ENCODE results near the gene ZIC1. TPM values are rescaled to one million over a fixed set of nuclear protein-coding genes. Genes with fewer than 3 reads are reported as not detected.

ZIC1 gene
- total and polyA plus RNA-seq, 9 of the 15 experiments (the other 6 are each of a cell fraction or from before 2014, with no cell fraction given) = 0.21 to 0.42 TPM; not detected in 7

DNA sequence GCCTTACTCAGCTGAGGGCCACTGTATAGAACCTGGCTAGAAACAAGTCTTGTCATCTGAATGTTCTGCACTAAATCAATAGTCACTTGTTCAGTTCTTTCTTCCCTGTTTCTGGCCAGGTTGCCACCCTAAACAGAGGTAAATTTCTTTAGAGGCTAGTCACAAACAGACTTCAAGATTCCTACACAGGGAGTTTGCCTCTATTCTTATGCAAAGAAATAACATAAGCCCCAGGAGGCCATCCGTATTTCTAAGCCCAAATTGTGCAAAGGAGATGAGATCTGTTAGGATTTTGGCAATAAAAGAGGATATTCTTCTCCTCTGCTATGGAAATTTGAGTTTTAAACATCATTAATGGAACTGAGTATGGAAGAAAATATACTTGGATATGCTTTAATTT lies 7.7 kb upstream of the ZIC1 start (continued):
- no peak for TF ChIP-seq CREBBP (IDR thresholded peaks at IDR 0.05; ENCODE audit: low read depth, low read length)

DNA sequence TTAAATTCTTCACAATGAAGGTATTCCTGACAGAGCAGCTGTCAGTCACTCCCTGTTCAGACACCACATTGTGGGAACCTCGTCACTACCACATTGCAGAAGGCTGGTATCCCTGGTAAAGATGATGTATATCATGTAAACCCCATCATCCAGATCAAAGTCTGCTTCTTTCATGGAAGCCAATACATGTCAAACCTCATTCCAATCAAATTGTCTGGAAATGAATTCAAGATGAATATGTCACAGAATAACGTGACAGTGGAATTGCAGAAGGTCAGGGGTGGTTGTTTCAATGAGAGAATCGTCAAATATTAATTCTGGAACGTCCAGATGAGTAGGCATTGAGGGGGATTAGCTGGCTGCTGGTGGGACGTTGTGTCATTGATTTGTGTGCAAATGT lies 7.0 kb upstream of the ZIC1 start:
- WGBS (ENCODE audit: insufficient coverage, low coverage, missing lambda C conversion rate) = 0% methylated on average over 5 of the region's 5 CpGs

DNA sequence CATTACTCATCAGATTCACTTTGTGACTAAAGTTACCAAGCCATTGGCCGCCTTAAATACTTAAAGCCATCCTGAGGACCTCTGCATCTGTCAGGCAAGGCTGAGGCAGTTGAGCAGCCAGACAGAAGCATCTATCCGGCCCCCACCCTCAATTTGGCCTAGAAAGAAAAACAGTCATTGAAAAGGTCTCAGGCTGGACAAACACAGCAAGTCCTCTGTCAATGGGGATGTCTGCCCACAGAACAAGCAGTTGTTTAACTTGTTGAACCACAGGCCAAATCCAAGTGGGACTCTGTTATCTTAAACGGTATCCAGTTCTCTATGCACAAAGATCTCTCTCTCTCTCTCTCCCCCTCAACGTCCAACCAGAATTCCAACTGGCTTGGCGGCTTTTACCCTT lies 5.7 kb upstream of the ZIC1 start:
- no peak for ATAC-seq
- DNase-seq (ENCODE audit: extremely low read depth in 1 of 4, low spot score in 3 of 4) = no peak
- intact Hi-C loops (cut with micrococcal nuclease) = no loop called here
- no TSS peak for BruUV-seq (replicated peaks)
- no peak overlapping the region for H3K4me2 ChIP-seq (ENCODE audit: insufficient read depth, low read length)
- 0% methylated on average over 3 of the region's 5 CpGs for WGBS (ENCODE audit: insufficient coverage, low coverage, missing lambda C conversion rate)
- in situ Hi-C loops (cut with MboI) = no loop called here
- H3K9ac ChIP-seq (ENCODE audit: insufficient read depth in 1 of 2, low read depth in 2 of 2, low read length in 2 of 2) = no peak overlapping the region
- H3K4me1 ChIP-seq (replicated peaks in 1 of 2; ENCODE audit: control insufficient read depth in 2 of 2, insufficient read depth in 2 of 2, low read length in 2 of 2) = no peaks in the 10 kb centered on the region
- no peak overlapping the region for H3K27ac ChIP-seq (ENCODE audit: extremely low read depth, low read depth, low read length)
- H3K9me3 ChIP-seq (replicated peaks; ENCODE audit: control insufficient read depth, insufficient read depth, low read depth, low read length) = no peaks in the 10 kb centered on the region
- no peaks in the 10 kb centered on the region for H4K20me1 ChIP-seq (replicated peaks; ENCODE audit: control insufficient read depth, insufficient read depth, low read length)
- ChIA-PET POLR2A (no interaction called here), CTCF (ENCODE audit: low intra/inter-chr PET ratio) (no interaction called here)
- no peak overlapping the region for H2AFZ ChIP-seq (ENCODE audit: low read depth, low read length)
- peaks cover 3 to 29% of the 10 kb centered on the region in 2 experiments; a peak in 3 of 5 replicates for H3K27me3 ChIP-seq (ENCODE audit: control insufficient read depth in 2 of 2, insufficient read depth in 2 of 2, low read length in 2 of 2)
- no peaks in the 10 kb centered on the region for H3K36me3 ChIP-seq (ENCODE audit: control insufficient read depth, insufficient read depth, low read length)
- H3K79me2 ChIP-seq (ENCODE audit: control insufficient read depth, insufficient read depth, low read length) = no peaks in the 10 kb centered on the region
- no peak for FAIRE-seq
- H3K4me3 ChIP-seq = no peak overlapping the region
- H3K9me1 ChIP-seq (ENCODE audit: control insufficient read depth, insufficient read depth, low read length) = no peaks in the 10 kb centered on the region
- TF ChIP-seq, protein P1, sequence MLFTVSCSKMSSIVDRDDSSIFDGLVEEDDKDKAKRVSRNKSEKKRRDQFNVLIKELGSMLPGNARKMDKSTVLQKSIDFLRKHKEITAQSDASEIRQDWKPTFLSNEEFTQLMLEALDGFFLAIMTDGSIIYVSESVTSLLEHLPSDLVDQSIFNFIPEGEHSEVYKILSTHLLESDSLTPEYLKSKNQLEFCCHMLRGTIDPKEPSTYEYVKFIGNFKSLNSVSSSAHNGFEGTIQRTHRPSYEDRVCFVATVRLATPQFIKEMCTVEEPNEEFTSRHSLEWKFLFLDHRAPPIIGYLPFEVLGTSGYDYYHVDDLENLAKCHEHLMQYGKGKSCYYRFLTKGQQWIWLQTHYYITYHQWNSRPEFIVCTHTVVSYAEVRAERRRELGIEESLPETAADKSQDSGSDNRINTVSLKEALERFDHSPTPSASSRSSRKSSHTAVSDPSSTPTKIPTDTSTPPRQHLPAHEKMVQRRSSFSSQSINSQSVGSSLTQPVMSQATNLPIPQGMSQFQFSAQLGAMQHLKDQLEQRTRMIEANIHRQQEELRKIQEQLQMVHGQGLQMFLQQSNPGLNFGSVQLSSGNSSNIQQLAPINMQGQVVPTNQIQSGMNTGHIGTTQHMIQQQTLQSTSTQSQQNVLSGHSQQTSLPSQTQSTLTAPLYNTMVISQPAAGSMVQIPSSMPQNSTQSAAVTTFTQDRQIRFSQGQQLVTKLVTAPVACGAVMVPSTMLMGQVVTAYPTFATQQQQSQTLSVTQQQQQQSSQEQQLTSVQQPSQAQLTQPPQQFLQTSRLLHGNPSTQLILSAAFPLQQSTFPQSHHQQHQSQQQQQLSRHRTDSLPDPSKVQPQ (CRISPR knock-in tag; IDR thresholded peaks at IDR 0.05; ENCODE audit: borderline replicate concordance) = no peak
- no peak for TF ChIP-seq NR4A1 (CRISPR knock-in tag; IDR thresholded peaks at IDR 0.05)
- TF ChIP-seq NR4A1 (tag; IDR thresholded peaks at IDR 0.05) = no peak
- TF ChIP-seq, protein P2, sequence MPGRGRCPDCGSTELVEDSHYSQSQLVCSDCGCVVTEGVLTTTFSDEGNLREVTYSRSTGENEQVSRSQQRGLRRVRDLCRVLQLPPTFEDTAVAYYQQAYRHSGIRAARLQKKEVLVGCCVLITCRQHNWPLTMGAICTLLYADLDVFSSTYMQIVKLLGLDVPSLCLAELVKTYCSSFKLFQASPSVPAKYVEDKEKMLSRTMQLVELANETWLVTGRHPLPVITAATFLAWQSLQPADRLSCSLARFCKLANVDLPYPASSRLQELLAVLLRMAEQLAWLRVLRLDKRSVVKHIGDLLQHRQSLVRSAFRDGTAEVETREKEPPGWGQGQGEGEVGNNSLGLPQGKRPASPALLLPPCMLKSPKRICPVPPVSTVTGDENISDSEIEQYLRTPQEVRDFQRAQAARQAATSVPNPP (IDR thresholded peaks at IDR 0.05; ENCODE audit: borderline replicate concordance, insufficient read depth, insufficient read length) = no peak
- TF ChIP-seq KDM1A (IDR thresholded peaks at IDR 0.05) = no peak
- no peak for TF ChIP-seq NR2C2 (CRISPR knock-in tag; IDR thresholded peaks at IDR 0.05)
- TF ChIP-seq NR2C2 (tag; IDR thresholded peaks at IDR 0.05) = no peak
- TF ChIP-seq TCF7L2 (IDR thresholded peaks at IDR 0.05; ENCODE audit: low read depth, low read length) = no peak
- TF ChIP-seq NR3C1 (CRISPR knock-in tag; IDR thresholded peaks at IDR 0.05) = no peak
- no peak for TF ChIP-seq PHF21A (IDR thresholded peaks at IDR 0.05; ENCODE audit: borderline replicate concordance, low read depth)
- no peak for TF ChIP-seq CEBPB (tag; IDR thresholded peaks at IDR 0.05)

More for the DNA sequence above, 7.0 kb upstream of the ZIC1 start:
- H3K4me2 ChIP-seq (ENCODE audit: insufficient read depth, low read length) = no peak overlapping the region
- no peak overlapping the region for H3K4me3 ChIP-seq
- H3K36me3 ChIP-seq (ENCODE audit: control insufficient read depth, insufficient read depth, low read length) = no peaks in the 10 kb centered on the region
- no peaks in the 10 kb centered on the region for H4K20me1 ChIP-seq (replicated peaks; ENCODE audit: control insufficient read depth, insufficient read depth, low read length)
- no peak overlapping the region for H3K27ac ChIP-seq (ENCODE audit: extremely low read depth, low read depth, low read length)
- BruUV-seq (replicated peaks) = no TSS peak
- no peaks in the 10 kb centered on the region for H3K9me1 ChIP-seq (ENCODE audit: control insufficient read depth, insufficient read depth, low read length)
- TF ChIP-seq BACH1 (tag; IDR thresholded peaks at IDR 0.05) = no peak
- TF ChIP-seq YBX1 (IDR thresholded peaks at IDR 0.05) = no peak
- no peak for DNase-seq (ENCODE audit: extremely low read depth in 1 of 4, low spot score in 3 of 4)
- no peaks in the 10 kb centered on the region for H3K4me1 ChIP-seq (replicated peaks in 1 of 2; ENCODE audit: control insufficient read depth in 2 of 2, insufficient read depth in 2 of 2, low read length in 2 of 2)
- H2AFZ ChIP-seq (ENCODE audit: low read depth, low read length) = no peak overlapping the region
- peaks cover 0 to 31% of the 10 kb centered on the region in 2 experiments; a peak in 3 of 5 replicates for H3K27me3 ChIP-seq (ENCODE audit: control insufficient read depth in 2 of 2, insufficient read depth in 2 of 2, low read length in 2 of 2)
- H3K9me3 ChIP-seq (replicated peaks; ENCODE audit: control insufficient read depth, insufficient read depth, low read depth, low read length) = no peaks in the 10 kb centered on the region
- intact Hi-C loops (cut with micrococcal nuclease) (no loop called here), in situ Hi-C loops (cut with MboI) (no loop called here)
- no peaks in the 10 kb centered on the region for H3K79me2 ChIP-seq (ENCODE audit: control insufficient read depth, insufficient read depth, low read length)
- ATAC-seq = no peak
- no peak overlapping the region for H3K9ac ChIP-seq (ENCODE audit: insufficient read depth in 1 of 2, low read depth in 2 of 2, low read length in 2 of 2)
- ChIA-PET CTCF (ENCODE audit: low intra/inter-chr PET ratio) (no interaction called here), POLR2A (no interaction called here)
- FAIRE-seq = no peak
